Subcutaneous adipose tissue (tissue), 4 donors: ENCODE measurements around the gene PPM1E. TPM values are rescaled to one million over a fixed set of nuclear protein-coding genes. Genes with fewer than 3 reads are reported as not detected.

Source experiments
- total RNA-seq, 4 donors: library from RNA; depleted of rRNA; stranded (reverse); fragments of >200 nt; gene quantifications; one replicate each; pipeline ENCODE4 v1.1.0, GENCODE V29; 2016
- TF ChIP-seq, protein P1 (sequence below): fragments of 450-650 bp; IDR thresholded peaks from one replicate; pipeline ENCODE4 v1.5.1; 2016; ENCODE audit warnings: low read depth, mild to moderate bottlenecking, control low read depth, antibody characterized with exemption, moderate library complexity

Gene PPM1E
- total RNA-seq, 4 donors from 2014 or later, result 0.16 to 0.68 (median 0.22) TPM; not detected in 1

DNA sequence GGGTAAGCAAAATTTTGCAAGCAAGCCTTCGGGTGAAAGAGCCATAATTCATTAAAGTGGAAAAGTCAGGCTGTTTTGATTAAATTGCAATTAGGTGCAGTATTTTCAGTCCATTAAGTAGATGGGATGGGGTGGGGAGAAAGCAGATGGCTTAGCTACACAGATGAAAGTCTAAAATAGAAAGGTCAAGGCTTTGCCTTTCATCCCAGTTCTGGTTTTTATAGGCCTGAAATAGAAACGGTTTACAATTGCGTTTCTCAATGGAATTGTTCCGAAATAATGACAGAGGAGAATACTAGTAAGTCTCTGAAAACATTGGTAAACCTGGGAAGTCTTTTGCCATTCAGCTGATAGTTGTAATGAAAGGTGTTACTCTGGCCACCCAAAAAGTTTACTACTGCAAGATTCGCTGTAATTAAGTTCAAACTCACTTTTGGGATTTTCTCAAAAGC is 1.5 kb downstream of the PPM1E start:
- TF ChIP-seq, protein P1, sequence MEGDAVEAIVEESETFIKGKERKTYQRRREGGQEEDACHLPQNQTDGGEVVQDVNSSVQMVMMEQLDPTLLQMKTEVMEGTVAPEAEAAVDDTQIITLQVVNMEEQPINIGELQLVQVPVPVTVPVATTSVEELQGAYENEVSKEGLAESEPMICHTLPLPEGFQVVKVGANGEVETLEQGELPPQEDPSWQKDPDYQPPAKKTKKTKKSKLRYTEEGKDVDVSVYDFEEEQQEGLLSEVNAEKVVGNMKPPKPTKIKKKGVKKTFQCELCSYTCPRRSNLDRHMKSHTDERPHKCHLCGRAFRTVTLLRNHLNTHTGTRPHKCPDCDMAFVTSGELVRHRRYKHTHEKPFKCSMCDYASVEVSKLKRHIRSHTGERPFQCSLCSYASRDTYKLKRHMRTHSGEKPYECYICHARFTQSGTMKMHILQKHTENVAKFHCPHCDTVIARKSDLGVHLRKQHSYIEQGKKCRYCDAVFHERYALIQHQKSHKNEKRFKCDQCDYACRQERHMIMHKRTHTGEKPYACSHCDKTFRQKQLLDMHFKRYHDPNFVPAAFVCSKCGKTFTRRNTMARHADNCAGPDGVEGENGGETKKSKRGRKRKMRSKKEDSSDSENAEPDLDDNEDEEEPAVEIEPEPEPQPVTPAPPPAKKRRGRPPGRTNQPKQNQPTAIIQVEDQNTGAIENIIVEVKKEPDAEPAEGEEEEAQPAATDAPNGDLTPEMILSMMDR, result no peak

DNA sequence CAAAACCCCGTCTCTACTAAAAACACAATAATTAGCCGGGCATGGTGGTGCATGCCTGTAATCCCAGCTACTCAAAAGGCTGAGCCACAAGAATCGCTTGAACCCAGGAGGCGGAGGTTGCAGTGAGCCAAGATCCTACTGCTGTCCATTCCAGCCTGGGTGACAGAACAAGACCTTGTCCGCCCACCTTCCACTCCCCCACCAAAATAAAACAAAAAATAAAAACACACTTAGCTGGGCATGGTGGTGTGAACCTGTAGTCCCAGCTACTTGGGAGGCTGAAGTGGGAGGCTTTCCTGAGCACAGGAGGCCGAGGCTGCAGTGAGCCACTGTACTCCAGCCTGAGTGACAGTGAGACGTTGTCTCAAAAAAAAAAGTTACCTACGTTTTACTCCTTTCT is 3.2 kb downstream of the PPM1E start:
- TF ChIP-seq, protein P1, result no peak

DNA sequence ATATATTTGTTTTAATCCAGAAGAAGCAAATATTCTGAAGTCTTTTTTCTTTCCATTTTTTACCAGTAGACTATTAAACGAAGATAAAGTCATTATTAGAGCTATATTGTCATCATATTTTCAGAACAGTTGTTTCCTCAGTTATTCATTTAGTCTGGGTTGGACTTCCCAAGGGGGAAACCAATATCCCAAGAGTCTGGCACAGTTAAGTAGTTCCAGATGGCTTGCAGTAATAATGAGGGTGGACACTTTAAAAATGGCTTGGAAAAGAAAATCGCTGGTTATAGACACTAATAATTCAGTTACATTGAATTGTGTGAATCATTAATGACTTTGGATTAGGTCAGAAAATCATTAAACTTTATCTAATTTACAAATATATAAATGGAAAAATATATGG is 3.9 kb downstream of the PPM1E start:
- TF ChIP-seq, protein P1, result no peak

DNA sequence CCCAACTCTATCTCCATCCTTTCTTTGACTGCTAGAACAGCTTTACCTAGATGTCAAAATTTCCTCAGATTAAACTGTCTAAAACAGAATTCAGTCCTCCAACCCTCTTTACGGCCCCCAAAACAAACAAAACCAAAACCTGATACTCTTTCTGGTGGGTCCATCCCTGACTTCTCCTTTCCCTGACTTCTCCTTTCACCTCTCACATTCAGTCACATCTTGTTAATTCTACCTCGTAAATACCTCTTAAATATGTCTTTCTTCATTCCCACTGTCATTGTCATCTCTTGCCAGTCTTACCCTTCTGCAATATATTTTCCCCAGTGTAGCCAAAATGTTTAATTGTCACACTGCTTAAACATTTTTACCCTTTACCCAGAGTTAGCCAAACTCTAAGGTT is 4.6 kb downstream of the PPM1E start:
- TF ChIP-seq, protein P1, result no peak

DNA sequence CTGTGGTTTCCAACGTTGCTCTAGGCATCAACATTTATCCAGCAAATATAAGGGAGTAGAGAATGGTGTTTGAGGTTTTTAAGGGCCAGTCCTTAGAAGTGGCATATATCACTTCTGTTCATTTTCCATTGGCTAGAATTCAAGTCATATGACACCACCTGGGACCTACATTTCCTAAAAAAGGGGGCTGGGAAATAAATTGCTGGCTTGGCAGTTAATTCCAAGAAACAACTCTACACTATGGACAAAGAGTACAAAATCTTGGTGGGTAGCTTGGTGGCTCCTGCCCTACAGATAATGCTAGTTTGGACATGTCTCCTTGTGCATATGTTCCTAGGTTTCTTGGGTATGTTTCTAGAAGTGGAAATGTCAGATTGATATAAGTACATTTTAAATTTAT is 7.6 kb downstream of the PPM1E start:
- TF ChIP-seq, protein P1, result no peak

DNA sequence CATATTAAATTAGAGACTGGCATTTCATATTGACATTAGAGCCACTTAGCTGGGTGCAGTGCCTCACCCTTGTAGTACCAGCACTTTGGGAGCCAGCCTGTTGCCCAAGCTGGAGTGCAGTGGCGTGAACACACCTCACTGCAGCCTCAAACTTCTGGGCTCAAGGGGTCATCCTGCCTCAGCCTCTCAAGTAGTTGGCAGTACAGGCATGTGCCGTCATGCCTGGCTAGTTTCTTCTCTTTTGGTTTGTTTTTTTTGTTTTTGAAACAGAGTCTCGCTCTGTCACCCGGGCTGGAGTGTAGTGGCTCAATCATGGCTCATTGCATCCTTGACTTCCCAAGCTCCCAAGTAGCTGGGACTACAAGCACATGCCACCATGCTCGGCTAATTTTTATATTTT is 8.7 kb downstream of the PPM1E start:
- TF ChIP-seq, protein P1, result no peak

DNA sequence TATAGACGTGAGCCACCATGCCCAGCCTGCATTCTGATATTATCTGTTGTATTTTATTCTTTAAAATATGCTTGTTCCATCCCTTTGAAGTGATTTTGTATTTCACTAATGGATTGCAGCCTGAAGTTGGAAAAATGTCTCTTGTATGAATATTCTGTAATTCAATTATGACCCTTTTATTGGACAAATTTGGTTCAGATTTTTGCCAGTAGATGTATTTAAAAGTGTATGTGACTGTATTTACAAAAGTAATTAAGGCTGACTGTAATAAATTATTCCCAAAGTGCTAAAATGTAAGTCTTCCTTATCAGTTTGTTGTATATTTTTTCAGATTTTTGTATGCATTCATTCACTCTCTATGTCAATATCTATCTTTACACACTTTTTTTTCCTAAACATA is 23.8 kb downstream of the PPM1E start:
- TF ChIP-seq, protein P1, result no peak
